ENCODE results near the gene PPP2R2C.

PPP2R2C gene

DNA sequence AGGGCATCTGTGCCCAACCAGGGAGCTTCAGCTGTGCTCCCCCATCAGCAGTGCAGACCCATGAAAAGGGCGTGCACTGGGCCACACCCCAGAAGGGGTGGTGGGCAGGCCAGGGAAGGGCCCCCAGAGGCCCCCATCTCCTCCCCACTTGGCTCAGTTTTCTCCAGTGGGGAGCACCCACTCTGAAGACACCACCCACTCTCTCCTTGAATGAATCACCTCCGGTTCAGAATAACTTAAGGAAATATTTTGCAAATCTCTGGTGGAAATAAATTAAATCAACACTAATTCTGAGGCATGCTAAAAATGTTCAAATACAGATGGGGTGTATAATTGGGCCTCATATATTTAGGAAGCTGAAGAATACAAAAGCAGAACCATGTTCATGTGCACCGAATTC is 41.3 kb upstream of the PPP2R2C start:
- in situ Hi-C loops (cut with HindIII; ENCODE audit: low sequenced_read_pairs): no loop called here
- no peak for DNase-seq (ENCODE audit: low read depth, low spot score)
- H3K4me3 ChIP-seq (ENCODE audit: low read depth, low read length): no peak overlapping the region
- TF ChIP-seq, protein P1, sequence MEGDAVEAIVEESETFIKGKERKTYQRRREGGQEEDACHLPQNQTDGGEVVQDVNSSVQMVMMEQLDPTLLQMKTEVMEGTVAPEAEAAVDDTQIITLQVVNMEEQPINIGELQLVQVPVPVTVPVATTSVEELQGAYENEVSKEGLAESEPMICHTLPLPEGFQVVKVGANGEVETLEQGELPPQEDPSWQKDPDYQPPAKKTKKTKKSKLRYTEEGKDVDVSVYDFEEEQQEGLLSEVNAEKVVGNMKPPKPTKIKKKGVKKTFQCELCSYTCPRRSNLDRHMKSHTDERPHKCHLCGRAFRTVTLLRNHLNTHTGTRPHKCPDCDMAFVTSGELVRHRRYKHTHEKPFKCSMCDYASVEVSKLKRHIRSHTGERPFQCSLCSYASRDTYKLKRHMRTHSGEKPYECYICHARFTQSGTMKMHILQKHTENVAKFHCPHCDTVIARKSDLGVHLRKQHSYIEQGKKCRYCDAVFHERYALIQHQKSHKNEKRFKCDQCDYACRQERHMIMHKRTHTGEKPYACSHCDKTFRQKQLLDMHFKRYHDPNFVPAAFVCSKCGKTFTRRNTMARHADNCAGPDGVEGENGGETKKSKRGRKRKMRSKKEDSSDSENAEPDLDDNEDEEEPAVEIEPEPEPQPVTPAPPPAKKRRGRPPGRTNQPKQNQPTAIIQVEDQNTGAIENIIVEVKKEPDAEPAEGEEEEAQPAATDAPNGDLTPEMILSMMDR (IDR thresholded peaks at IDR 0.05; ENCODE audit: low read depth, low read length): no peak

DNA sequence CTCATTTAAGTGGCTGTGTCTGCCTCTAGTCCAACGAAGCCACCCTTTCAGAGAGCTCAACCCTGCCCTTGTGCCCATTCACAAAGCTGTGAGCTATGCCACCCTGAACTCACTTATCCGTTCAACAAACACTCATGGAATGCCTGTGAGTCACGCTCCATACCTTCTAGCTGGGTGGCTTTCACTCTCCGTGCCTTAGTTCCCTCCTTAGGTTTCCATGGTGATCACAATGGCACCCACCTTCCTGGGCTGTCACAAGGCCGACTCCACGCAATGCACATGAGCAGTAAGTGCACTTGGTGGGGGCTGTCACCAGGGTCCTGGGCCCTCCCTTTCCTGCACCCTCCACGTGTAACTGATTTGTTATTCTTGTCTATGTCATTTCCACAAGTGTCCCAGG is 37.2 kb upstream of the PPP2R2C start:
- no peak for DNase-seq (ENCODE audit: low read depth, low spot score)
- in situ Hi-C loops (cut with HindIII; ENCODE audit: low sequenced_read_pairs): no loop called here

GRCh38 chr4:6507345-6507744 is 34.9 kb upstream of the PPP2R2C start:
- no peak for DNase-seq (ENCODE audit: low read depth, low spot score)
- H3K4me3 ChIP-seq (ENCODE audit: low read depth, low read length): no peak overlapping the region
- TF ChIP-seq, protein P1 (IDR thresholded peaks at IDR 0.05; ENCODE audit: low read depth, low read length): no peak
- in situ Hi-C loops (cut with HindIII; ENCODE audit: low sequenced_read_pairs): no loop called here

More for the DNA sequence above, 37.2 kb upstream of the PPP2R2C start:
- TF ChIP-seq, protein P1 (IDR thresholded peaks at IDR 0.05; ENCODE audit: low read depth, low read length): no peak
- H3K4me3 ChIP-seq (ENCODE audit: low read depth, low read length): no peak overlapping the region

DNA sequence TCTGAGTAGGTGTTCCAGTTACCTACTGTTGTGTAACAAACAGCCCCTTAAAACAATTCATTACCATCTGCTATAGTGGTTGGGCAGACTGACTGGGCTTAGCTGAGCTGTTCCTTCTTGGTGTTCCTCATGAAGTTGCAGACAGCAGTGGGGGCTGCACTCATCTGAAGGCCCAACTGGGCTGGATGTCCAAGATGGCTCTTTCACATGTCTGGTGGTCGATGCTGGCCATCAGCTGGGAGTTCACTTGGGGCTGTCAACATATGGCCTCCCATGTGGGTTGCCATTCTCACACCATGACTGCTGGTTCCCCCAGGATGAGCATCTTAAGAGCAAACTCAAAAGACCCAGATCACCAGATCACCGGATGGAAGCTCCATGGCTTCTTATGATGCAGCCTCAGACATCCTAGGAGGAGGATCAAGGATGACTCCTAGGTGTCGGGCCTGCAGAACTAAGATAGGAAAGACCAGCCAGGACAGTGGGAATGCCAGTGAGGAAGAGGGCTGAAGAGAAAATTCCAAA is 34.3 kb upstream of the PPP2R2C start:
- DNase-seq (ENCODE audit: low read depth, low spot score): no peak
- no peak overlapping the region for H3K4me3 ChIP-seq (ENCODE audit: low read depth, low read length)
- TF ChIP-seq, protein P1 (IDR thresholded peaks at IDR 0.05; ENCODE audit: low read depth, low read length): no peak
- in situ Hi-C loops (cut with HindIII; ENCODE audit: low sequenced_read_pairs): no loop called here

- H3K4me3 ChIP-seq (ENCODE audit: low read depth, low read length): no peak overlapping the region
- peak; percentile 0 for DNase-seq (ENCODE audit: low read depth, low spot score)
- in situ Hi-C loops (cut with HindIII; ENCODE audit: low sequenced_read_pairs): no loop called here
- TF ChIP-seq, protein P1 (IDR thresholded peaks at IDR 0.05; ENCODE audit: low read depth, low read length): no peak
Measured at GRCh38 chr4:6504900-6505496, 32.6 kb upstream of the PPP2R2C start.

- in situ Hi-C loops (cut with HindIII; ENCODE audit: low sequenced_read_pairs): no loop called here
- DNase-seq (ENCODE audit: low read depth, low spot score): no peak
- TF ChIP-seq, protein P1 (IDR thresholded peaks at IDR 0.05; ENCODE audit: low read depth, low read length): no peak
- H3K4me3 ChIP-seq (ENCODE audit: low read depth, low read length): no peak overlapping the region
Measured at GRCh38 chr4:6502747-6503465, 30.5 kb upstream of the PPP2R2C start.

Data from astrocyte of the spinal cord (primary cell).